Measurements from ENCODE around the gene ARRDC1.
"Not testable (repeated sequence)": the region's sequence is repeated elsewhere in the genome, so short reads cannot be mapped to it uniquely, and the experiment has no call there.

ARRDC1 gene

GRCh38 chr9:137605121-137606004 lies at the start of gene ARRDC1:
Gene ARRDC1 (plus strand): TSS chr9:137605686. CDS start chr9:137605718, 32 bp downstream.
- peak; percentile 91 for DNase-seq (ENCODE audit: low spot score)

- DNase-seq (ENCODE audit: low spot score): no peak
Observed at GRCh38 chr9:137556069-137556838, 49.2 kb upstream of the ARRDC1 start.

GRCh38 chr9:137558127-137558526 lies 47.4 kb upstream of the ARRDC1 start:
- DNase-seq (ENCODE audit: low spot score): no peak

- DNase-seq (ENCODE audit: low spot score): no peak
Observed at GRCh38 chr9:137564134-137564533, 41.4 kb upstream of the ARRDC1 start.

- DNase-seq (ENCODE audit: low spot score): no peak
Observed at GRCh38 chr9:137564817-137565411, 40.6 kb upstream of the ARRDC1 start.

- DNase-seq (ENCODE audit: low spot score): not testable (repeated sequence)
Observed at GRCh38 chr9:137568445-137568844, 37.0 kb upstream of the ARRDC1 start.

- no peak for DNase-seq (ENCODE audit: low spot score)
Observed at GRCh38 chr9:137569609-137570203, 35.8 kb upstream of the ARRDC1 start.

GRCh38 chr9:137570566-137570965 lies 34.9 kb upstream of the ARRDC1 start:
- no peak for DNase-seq (ENCODE audit: low spot score)

GRCh38 chr9:137574192-137574591 lies 31.3 kb upstream of the ARRDC1 start:
- DNase-seq (ENCODE audit: low spot score): no peak

GRCh38 chr9:137575364-137575715 lies 30.1 kb upstream of the ARRDC1 start:
- DNase-seq (ENCODE audit: low spot score): no peak

- no peak for DNase-seq (ENCODE audit: low spot score)
Observed at GRCh38 chr9:137575716-137576411, 29.6 kb upstream of the ARRDC1 start.

GRCh38 chr9:137578518-137579258 lies 26.8 kb upstream of the ARRDC1 start, which contains the start of gene DPH7:
Gene DPH7 (minus strand): TSS chr9:137578925. CDS start chr9:137578777, 148 bp downstream.
- DNase-seq (ENCODE audit: low spot score): peak; percentile 97

GRCh38 chr9:137579259-137579604 lies 26.3 kb upstream of the ARRDC1 start:
- DNase-seq (ENCODE audit: low spot score): peak; percentile 30

- DNase-seq (ENCODE audit: low spot score): no peak
Observed at GRCh38 chr9:137580209-137580953, 25.1 kb upstream of the ARRDC1 start.

- DNase-seq (ENCODE audit: low spot score): no peak
Observed at GRCh38 chr9:137580954-137581322, 24.5 kb upstream of the ARRDC1 start.

- DNase-seq (ENCODE audit: low spot score): no peak
Observed at GRCh38 chr9:137581361-137582285, 23.9 kb upstream of the ARRDC1 start.

- peak; percentile 67 for DNase-seq (ENCODE audit: low spot score)
Observed at GRCh38 chr9:137582286-137582860, 23.1 kb upstream of the ARRDC1 start.

- no peak for DNase-seq (ENCODE audit: low spot score)
Observed at GRCh38 chr9:137583347-137583746, 22.1 kb upstream of the ARRDC1 start.

- no peak for DNase-seq (ENCODE audit: low spot score)
Observed at GRCh38 chr9:137583957-137584356, 21.5 kb upstream of the ARRDC1 start.
